K562 (cell line): ENCODE measurements around the gene HDAC3. TPM values are rescaled to one million over a fixed set of nuclear protein-coding genes. Genes with fewer than 3 reads are reported as not detected.

Source experiments
- ATAC-seq: fragments of 200-7000 bp; cut with Tn5 transposase; 3 replicates; pipeline ENCODE4 v1.9.1; 2020; ENCODE audit warnings: moderate library complexity
- BruUV-seq: library from RNA; stranded (reverse); fragments of 400-500 nt; replicated peaks from 2 replicates; lab custom pipeline; 2021; lab: Mats Ljungman, UMichigan
- CTCF ChIA-PET: fragments of 300-600 bp; formaldehyde crosslinking; extraction: SDS; loops from one replicate; lab custom pipeline; 2021; ENCODE audit warnings: low intra/inter-chr PET ratio; lab: Yijun Ruan, JAX
- POLR2A ChIA-PET: fragments of 300-600, 350-650 bp; sonication (Branson Sonifier 250); formaldehyde crosslinking; extraction: SDS; loops from one replicate; lab custom pipeline; 2021; ENCODE audit warnings: antibody characterized with exemption, inconsistent platforms; lab: Yijun Ruan, JAX
- DNase-seq, 4 experiments: peaks; one replicate each; pipeline versions ENCODE4 v3.0.0 to v3.0.0-alpha.2; 2011 to 2018; ENCODE audit warnings: low spot score in 3 of 4, mixed read lengths in 3 of 4; ENCODE audit errors: extremely low read depth in 1 of 4
- FAIRE-seq: peaks from 2 replicates; lab custom pipeline; 2011; peaks lifted over from hg19 to GRCh38; lab: Jason Lieb, UNC
- H2AFZ ChIP-seq: 2 replicates; pipeline ENCODE4 v1.6.0; 2011; ENCODE audit warnings: low read depth, low read length, control low read depth, inconsistent platforms
- H3K27ac ChIP-seq: fragments of 200-600 bp; 3 replicates; pipeline ENCODE4 v1.8.0; 2011; ENCODE audit warnings: low read depth, mild to moderate bottlenecking, control low read depth, inconsistent platforms, low read length, moderate library complexity, mixed read lengths; ENCODE audit errors: extremely low read depth
- H3K27me3 ChIP-seq, 2 experiments: fragments of 300-600 bp in 1 of 2; 2 replicates in 1 of 2; 3 replicates in 1 of 2; pipeline versions ENCODE4 v1.6.0 to v1.8.0; 2011; ENCODE audit warnings: inconsistent platforms in 2 of 2, low read length in 2 of 2, mild to moderate bottlenecking in 1 of 2, mixed read lengths in 1 of 2, moderate library complexity in 1 of 2; ENCODE audit not compliant: control insufficient read depth in 2 of 2, insufficient read depth in 2 of 2
- H3K36me3 ChIP-seq: fragments of 300-600 bp; 3 replicates; pipeline ENCODE4 v1.8.0; 2011; ENCODE audit warnings: mild to moderate bottlenecking, low read length, inconsistent platforms; ENCODE audit not compliant: control insufficient read depth, insufficient read depth
- H3K4me1 ChIP-seq, 2 experiments: fragments of 200-600 bp in 1 of 2; replicated peaks in 1 of 2; 2 replicates in 1 of 2; 3 replicates in 1 of 2; pipeline versions ENCODE4 v1.5.1 to v1.8.0; 2011; ENCODE audit warnings: inconsistent platforms in 2 of 2, low read length in 2 of 2, mild to moderate bottlenecking in 1 of 2, mixed read lengths in 1 of 2, moderate library complexity in 1 of 2; ENCODE audit not compliant: control insufficient read depth in 2 of 2, insufficient read depth in 2 of 2
- H3K4me2 ChIP-seq: 2 replicates; pipeline ENCODE4 v1.6.1; 2011; ENCODE audit warnings: low read length, control low read depth, inconsistent platforms, mixed read lengths; ENCODE audit not compliant: insufficient read depth
- H3K4me3 ChIP-seq: fragments of 200-600 bp; sonication (generic), shearing (Covaris generic); 2 replicates; pipeline ENCODE4 v1.5.1; 2016; ENCODE audit warnings: control low read depth, inconsistent platforms
- H3K79me2 ChIP-seq: fragments of 200-600 bp; 3 replicates; pipeline ENCODE4 v1.8.0; 2011; ENCODE audit warnings: low read length, inconsistent platforms; ENCODE audit not compliant: control insufficient read depth, insufficient read depth
- H3K9ac ChIP-seq, 2 experiments: 2 replicates each; pipeline versions ENCODE4 v1.6.0 to v1.6.1; 2011; ENCODE audit warnings: low read depth in 2 of 2, low read length in 2 of 2, control low read depth in 1 of 2, inconsistent platforms in 1 of 2, mild to moderate bottlenecking in 1 of 2, mixed read lengths in 1 of 2; ENCODE audit not compliant: insufficient read depth in 1 of 2
- H3K9me1 ChIP-seq: one replicate; pipeline ENCODE4 v1.6.0; 2011; ENCODE audit warnings: inconsistent platforms, mild to moderate bottlenecking, low read length, moderate library complexity; ENCODE audit not compliant: control insufficient read depth, insufficient read depth
- H3K9me3 ChIP-seq: replicated peaks from 2 replicates; pipeline ENCODE4 v1.5.1; 2011; ENCODE audit warnings: low read depth, low read length, inconsistent platforms; ENCODE audit not compliant: control insufficient read depth, insufficient read depth
- H4K20me1 ChIP-seq: replicated peaks from 2 replicates; pipeline ENCODE4 v1.6.1; 2011; ENCODE audit warnings: low read length, inconsistent platforms, mixed read lengths; ENCODE audit not compliant: control insufficient read depth, insufficient read depth
- NFE2 ChIP-seq: IDR thresholded peaks from 2 replicates; pipeline ENCODE4 v1.6.1; 2014; ENCODE audit warnings: antibody characterized with exemption, low read depth
- ZNF282 ChIP-seq: sonication (generic); formaldehyde crosslinking; IDR thresholded peaks from 2 replicates; pipeline ENCODE4 v1.8.1; 2023; ENCODE audit warnings: missing genetic modification reagents
- WGBS: fragments of 100-300 bp; shearing (Covaris generic); methylation state at CpG from one replicate; pipeline ENCODE4 v1.1.6; 2016; ENCODE audit warnings: low coverage, mixed read lengths; ENCODE audit not compliant: insufficient coverage; ENCODE audit errors: missing lambda C conversion rate; 5-methylcytosine and 5-hydroxymethylcytosine counted together
- in situ Hi-C: fragments of 300-500 bp; cut with MboI; formaldehyde crosslinking; loops from 4 replicates; pipeline ENCODE4 v1.15.0; 2018; ENCODE audit warnings: inconsistent platforms, mixed read lengths
- intact Hi-C: fragments of 100-400 bp; cut with micrococcal nuclease; formaldehyde crosslinking; loops from 2 replicates; pipeline ENCODE4 v1.14.2; 2022
- polyA plus RNA-seq, 8 experiments: library from polyadenylated mRNA; depleted of rRNA in 4 of 8; stranded (reverse) in 5 of 8; unstranded in 3 of 8; fragments of >200 nt; fragmentation: Nextera tagmentation in 2 of 8; fragmentation: Illumina TruSeq in 1 of 8; extraction: Ambion mirVana in 2 of 8; extraction: Trizol in 1 of 8; gene quantifications; 2 replicates each; pipeline versions ENCODE4 v1.2.1 to v1.2.3, GENCODE V29; 2011 to 2014; ENCODE audit warnings: inconsistent platforms in 1 of 8, missing spikeins in 1 of 8
- total RNA-seq, 7 experiments: library from RNA; depleted of rRNA in 6 of 7; stranded (reverse); fragments of >200 nt in 6 of 7; fragmentation: Illumina TruSeq in 2 of 7; extraction: Trizol in 2 of 7; gene quantifications; 2 replicates each; pipeline versions ENCODE4 v1.2.1 to v1.2.3, GENCODE V29; 2011 to 2021; ENCODE audit warnings: low replicate concordance in 1 of 7
- TF ChIP-seq, protein P1 (sequence below): sonication (generic); IDR thresholded peaks from 2 replicates; pipeline ENCODE4 v1.6.1; 2016

The HDAC3 gene
- total and polyA plus RNA-seq, 9 of the 15 experiments (the other 6 are each of a cell fraction or from before 2014, with no cell fraction given): 89.7 to 191 (median 119) TPM

- DNase-seq: no peak
- Histone ChIP-seq H3K36me3 (peaks cover 58% of the 10 kb centered on the region), H3K27me3 (no peaks in the 10 kb centered on the region), H4K20me1 (0 out of 2 replicates have a peak, but pooled peaks cover under 1% of the 10 kb centered on the region), H3K9me3 (no peaks in the 10 kb centered on the region), H3K4me2 (0 out of 2 replicates have a peak overlapping the region, but pooled peaks have one; percentile 34), H3K9me1 (no peaks in the 10 kb centered on the region), H2AFZ (no peak overlapping the region), H3K4me1 (peaks cover 9 to 49% of the 10 kb centered on the region in 2 experiments; a peak in 4 of 5 replicates), H3K4me3 (no peak overlapping the region), H3K9ac (0 out of 4 replicates have a peak overlapping the region, but pooled peaks of 1 of the 2 experiments have one; percentile 3), H3K27ac (peak overlapping the region; percentile 86), H3K79me2 (peaks cover 99% of the 10 kb centered on the region)
- ATAC-seq: no peak
- FAIRE-seq: no peak
- in situ Hi-C loops: no loop called here
- 81% methylated on average over 3 of the region's 3 CpGs for WGBS
- ChIA-PET POLR2A (interaction anchor here (1.2 to 3.2 kb wide), 3 partner anchors 8 to 11 kb away, joined by 6 to 16 read pairs (median 9); partner anchors contain the start of gene DIAPH1), CTCF (no interaction called here)
- TF ChIP-seq, protein P1, sequence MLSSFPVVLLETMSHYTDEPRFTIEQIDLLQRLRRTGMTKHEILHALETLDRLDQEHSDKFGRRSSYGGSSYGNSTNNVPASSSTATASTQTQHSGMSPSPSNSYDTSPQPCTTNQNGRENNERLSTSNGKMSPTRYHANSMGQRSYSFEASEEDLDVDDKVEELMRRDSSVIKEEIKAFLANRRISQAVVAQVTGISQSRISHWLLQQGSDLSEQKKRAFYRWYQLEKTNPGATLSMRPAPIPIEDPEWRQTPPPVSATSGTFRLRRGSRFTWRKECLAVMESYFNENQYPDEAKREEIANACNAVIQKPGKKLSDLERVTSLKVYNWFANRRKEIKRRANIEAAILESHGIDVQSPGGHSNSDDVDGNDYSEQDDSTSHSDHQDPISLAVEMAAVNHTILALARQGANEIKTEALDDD: peak; percentile 84; the same call in 1 of the 2 replicates
- TF ChIP-seq NFE2: no peak
- BruUV-seq: no TSS peak
- intact Hi-C loops: no loop called here
Measured at GRCh38 chr5:141609044-141609443, 27.6 kb downstream of the HDAC3 start.

- Histone ChIP-seq H3K9me3 (no peaks in the 10 kb centered on the region), H3K4me1 (peaks cover 9 to 53% of the 10 kb centered on the region in 2 experiments; a peak in 4 of 5 replicates), H3K79me2 (peaks cover 99% of the 10 kb centered on the region), H2AFZ (no peak overlapping the region), H3K9ac (peak overlapping the region in 1 of 2 experiments; percentile 37; a peak in 2 of 4 replicates), H3K36me3 (peaks cover 59% of the 10 kb centered on the region), H3K4me2 (peak overlapping the region; percentile 31), H3K27ac (peak overlapping the region; percentile 86), H3K4me3 (no peak overlapping the region), H3K9me1 (no peaks in the 10 kb centered on the region), H4K20me1 (0 out of 2 replicates have a peak, but pooled peaks cover 4% of the 10 kb centered on the region)
- no TSS peak for BruUV-seq
- ATAC-seq: peak; percentile 11; the same call in 2 of the 3 replicates
- 41% methylated on average over 1 of the region's 1 CpG for whole genome bisulfite sequencing
- FAIRE-seq: no peak
- in situ Hi-C loops: no loop called here
- CTCF ChIA-PET: no interaction called here
- POLR2A ChIA-PET: interaction anchor here (1.6 to 3.2 kb wide), 4 partner anchors 8 to 15 kb away, joined by 3 to 16 read pairs (median 8); partner anchors contain the start of gene DIAPH1
- TF ChIP-seq ZNF282: no peak
- TF ChIP-seq, protein P1: 0 out of 2 replicates have a peak, but pooled peaks have one; percentile 45
- TF ChIP-seq, all 486 proteins: peak for 1
- H3K27me3 ChIP-seq: no peaks in the 10 kb centered on the region
- intact Hi-C loops: no loop called here
- DNase-seq: no peak
Measured at GRCh38 chr5:141608557-141608956, 28.1 kb downstream of the HDAC3 start.
